Articular chondrocyte of knee joint (primary cell): ENCODE measurements around the gene TFRC. TPM values are rescaled to one million over a fixed set of nuclear protein-coding genes. Genes with fewer than 3 reads are reported as not detected.

ENCODE experiments used
- small RNA-seq: library from RNA; depleted of rRNA; stranded (forward); fragments of <200 nt; gene quantifications from one replicate; pipeline ENCODE3, GENCODE V24; 2012
- total RNA-seq: library from RNA; depleted of rRNA; stranded (reverse); fragments of >200 nt; gene quantifications from 2 replicates; pipeline ENCODE4 v1.2.3, GENCODE V29; 2012

The TFRC gene
- 150 and 152 TPM in 2 replicates for total RNA-seq

GRCh38 chr3:196081834-196082618 is at the start of gene TFRC:
TFRC (minus strand) TSS chr3:196082090; CDS start chr3:196077099, 4,991 bp downstream.

Small RNA genes lying within 50 kb of the gene (small RNA-seq; reads per million reads assigned to genes)
- gene RNU7-18P = not detected

Other genes starting within 250 kb of the TFRC start
- gene TNK2, start 173.5 kb downstream of the TFRC start, total RNA-seq = 5.5 and 9.5 TPM in 2 replicates
- gene ZDHHC19, start 129.3 kb upstream of the TFRC start, total RNA-seq = not detected in 2 replicates
- not detected in 2 replicates for gene SLC51A, start 134.4 kb upstream of the TFRC start, total RNA-seq
- 90.0 and 93.2 TPM in 2 replicates for gene PCYT1A, start 205.6 kb upstream of the TFRC start, total RNA-seq
- gene DYNLT2B, start 236.2 kb upstream of the TFRC start, total RNA-seq = 11.5 and 18.6 TPM in 2 replicates